Measurements from ENCODE around the gene SLC40A1.

GRCh38 chr2:189577121-189577520 is 3.5 kb downstream of the SLC40A1 start:
- TF ChIP-seq POLR2A (IDR thresholded peaks at IDR 0.05; ENCODE audit: low read depth, low read length) (no peak), POLR2AphosphoS5 (IDR thresholded peaks at IDR 0.05; ENCODE audit: low read depth, low read length) (no peak), TAF1 (IDR thresholded peaks at IDR 0.05; ENCODE audit: borderline replicate concordance, low read depth, low read length) (no peak)
